Measurements from ENCODE around the gene CDH13. TPM values are rescaled to one million over a fixed set of nuclear protein-coding genes. Genes with fewer than 3 reads are reported as not detected.

Gene CDH13
- total RNA-seq, 4 donors from 2014 or later, result 3.1 to 13.5 (median 8.9) TPM

DNA sequence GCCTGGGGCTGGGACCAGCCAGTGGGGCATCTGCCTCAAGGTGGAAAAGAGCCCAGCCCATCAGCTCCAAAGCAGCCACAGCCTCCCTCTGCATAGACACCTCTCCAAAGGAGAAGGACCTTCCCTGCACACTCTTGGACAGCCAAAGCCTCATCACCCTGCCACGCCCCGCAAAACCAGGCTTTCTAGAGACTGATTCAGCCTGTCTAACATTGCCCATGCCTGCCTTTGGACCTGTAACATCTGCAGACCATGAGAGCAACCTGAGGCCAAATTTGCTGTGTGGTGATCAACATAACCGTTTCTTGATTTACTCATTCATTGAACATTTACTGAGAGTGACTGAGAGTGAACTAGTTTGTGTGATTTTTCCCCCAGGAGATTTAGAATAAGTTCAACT, 961.3 kb downstream of the CDH13 start:
- H3K4me1 ChIP-seq, result no peaks in the 10 kb centered on the region
- no peak overlapping the region for H3K4me3 ChIP-seq
- WGBS, result 95% methylated on average over 3 of the region's 3 CpGs
- DNase-seq (ENCODE audit: extremely low spot score), result no peak
- no peak overlapping the region for H3K27ac ChIP-seq (replicated peaks in 1 of 4)
- TF ChIP-seq EP300 (IDR thresholded peaks at IDR 0.05), result no peak
- intact Hi-C loops (cut with DNase I), result no loop called here
- no peaks in the 10 kb centered on the region for H3K36me3 ChIP-seq
- H3K9me3 ChIP-seq, result no peaks in the 10 kb centered on the region
- peaks cover 0 to 4% (median 0%) of the 10 kb centered on the region in 4 donors for H3K27me3 ChIP-seq

DNA sequence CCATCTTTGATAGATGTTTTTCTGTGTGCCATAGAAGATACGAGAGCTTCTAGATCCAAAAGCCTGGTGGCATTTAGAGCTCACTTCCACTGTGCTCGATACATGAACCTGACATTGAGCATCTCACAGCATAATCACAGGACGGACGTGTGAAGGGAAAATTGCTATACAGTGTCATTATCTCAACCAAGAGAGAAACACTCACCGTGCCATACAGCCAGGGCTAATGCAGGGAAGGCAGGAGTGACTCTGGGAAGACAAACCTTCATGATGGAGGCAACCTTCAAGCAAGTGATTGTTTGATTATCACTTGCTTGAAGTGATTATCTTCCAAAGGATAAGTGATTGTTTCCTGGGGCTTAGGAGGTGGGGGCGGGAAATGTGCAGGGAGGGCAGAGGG, 962.8 kb downstream of the CDH13 start:
- WGBS, result 87% methylated on average over 6 of the region's 6 CpGs
- H3K36me3 ChIP-seq, result no peaks in the 10 kb centered on the region
- TF ChIP-seq EP300 (IDR thresholded peaks at IDR 0.05) (no peak), POLR2AphosphoS5 (IDR thresholded peaks at IDR 0.05) (no peak), POLR2A (IDR thresholded peaks at IDR 0.05; ENCODE audit: low read depth) (no peak)
- TF ChIP-seq, protein P1, sequence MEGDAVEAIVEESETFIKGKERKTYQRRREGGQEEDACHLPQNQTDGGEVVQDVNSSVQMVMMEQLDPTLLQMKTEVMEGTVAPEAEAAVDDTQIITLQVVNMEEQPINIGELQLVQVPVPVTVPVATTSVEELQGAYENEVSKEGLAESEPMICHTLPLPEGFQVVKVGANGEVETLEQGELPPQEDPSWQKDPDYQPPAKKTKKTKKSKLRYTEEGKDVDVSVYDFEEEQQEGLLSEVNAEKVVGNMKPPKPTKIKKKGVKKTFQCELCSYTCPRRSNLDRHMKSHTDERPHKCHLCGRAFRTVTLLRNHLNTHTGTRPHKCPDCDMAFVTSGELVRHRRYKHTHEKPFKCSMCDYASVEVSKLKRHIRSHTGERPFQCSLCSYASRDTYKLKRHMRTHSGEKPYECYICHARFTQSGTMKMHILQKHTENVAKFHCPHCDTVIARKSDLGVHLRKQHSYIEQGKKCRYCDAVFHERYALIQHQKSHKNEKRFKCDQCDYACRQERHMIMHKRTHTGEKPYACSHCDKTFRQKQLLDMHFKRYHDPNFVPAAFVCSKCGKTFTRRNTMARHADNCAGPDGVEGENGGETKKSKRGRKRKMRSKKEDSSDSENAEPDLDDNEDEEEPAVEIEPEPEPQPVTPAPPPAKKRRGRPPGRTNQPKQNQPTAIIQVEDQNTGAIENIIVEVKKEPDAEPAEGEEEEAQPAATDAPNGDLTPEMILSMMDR (IDR thresholded peaks at IDR 0.05), result no peak
- H3K4me3 ChIP-seq, result no peak overlapping the region
- no peaks in the 10 kb centered on the region for H3K4me1 ChIP-seq
- intact Hi-C loops (cut with DNase I), result no loop called here
- DNase-seq (ENCODE audit: extremely low spot score), result no peak
- H3K27ac ChIP-seq (replicated peaks in 1 of 4), result no peak overlapping the region
- peaks cover 0 to 4% (median 0%) of the 10 kb centered on the region in 4 donors for H3K27me3 ChIP-seq
- no peaks in the 10 kb centered on the region for H3K9me3 ChIP-seq

DNA sequence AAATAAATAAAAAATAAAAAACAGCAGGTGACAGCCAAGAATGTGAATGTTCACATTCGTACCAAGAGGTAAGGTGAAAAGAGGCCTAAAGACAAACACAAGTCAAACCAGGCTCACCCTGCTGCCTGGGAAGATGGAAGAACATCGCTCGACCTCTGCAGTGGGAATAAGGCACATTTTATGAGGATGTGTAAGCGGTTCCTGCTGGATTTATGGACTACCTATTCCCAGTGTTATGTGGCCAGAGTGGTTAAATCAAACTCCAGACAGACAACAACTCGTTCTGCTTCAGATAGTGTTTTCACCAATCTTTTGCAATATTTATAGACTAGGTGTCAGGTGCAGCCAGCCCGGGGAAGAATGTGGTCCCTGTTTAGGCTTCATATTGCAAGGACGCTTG, 966.0 kb downstream of the CDH13 start:
- no peaks in the 10 kb centered on the region for H3K4me1 ChIP-seq
- H3K27me3 ChIP-seq, result no peaks in the 10 kb centered on the region
- TF ChIP-seq POLR2A (IDR thresholded peaks at IDR 0.05; ENCODE audit: low read depth) (no peak), POLR2AphosphoS5 (IDR thresholded peaks at IDR 0.05) (no peak), EP300 (IDR thresholded peaks at IDR 0.05) (no peak)
- TF ChIP-seq, protein P1 (IDR thresholded peaks at IDR 0.05), result no peak
- no peaks in the 10 kb centered on the region for H3K9me3 ChIP-seq
- no peak overlapping the region for H3K27ac ChIP-seq (replicated peaks in 1 of 4)
- WGBS, result 67% methylated on average over 7 of the region's 7 CpGs
- peak; percentile 66 for DNase-seq (ENCODE audit: extremely low spot score)
- intact Hi-C loops (cut with DNase I), result no loop called here
- H3K4me3 ChIP-seq, result no peak overlapping the region
- H3K36me3 ChIP-seq, result no peaks in the 10 kb centered on the region

DNA sequence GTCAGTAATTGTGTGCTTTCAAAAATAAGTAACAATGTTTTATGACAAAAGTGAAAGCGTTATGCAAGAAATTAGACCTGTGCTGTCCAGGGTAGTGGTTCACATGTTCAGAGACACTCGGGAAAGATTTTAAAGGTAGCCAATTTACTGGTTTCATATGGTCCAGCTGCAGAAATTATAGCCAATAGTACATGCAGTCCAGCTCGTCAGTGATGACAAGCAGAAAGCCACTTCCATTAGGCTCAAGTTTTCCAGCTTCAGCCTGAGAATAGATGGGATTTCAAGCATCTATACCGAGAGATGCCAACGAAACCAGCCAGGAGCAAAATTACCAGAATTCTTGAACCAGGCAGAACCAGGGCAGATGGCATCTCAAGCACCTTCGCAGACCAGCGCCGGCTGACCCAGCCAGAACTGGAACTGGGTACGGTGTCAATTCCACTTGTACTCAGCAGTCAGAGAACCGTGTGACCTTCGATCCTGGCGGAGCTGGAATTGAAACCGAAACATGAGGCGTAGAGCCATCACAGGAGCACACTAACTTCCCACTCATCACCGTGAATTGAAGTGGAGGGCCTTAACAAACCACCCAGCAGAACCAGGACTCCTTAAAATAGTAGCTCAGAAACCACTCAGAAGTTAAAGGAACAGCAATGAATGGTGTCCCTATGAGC, 973.2 kb downstream of the CDH13 start:
- 73% methylated on average over 5 of the region's 15 CpGs for WGBS
- intact Hi-C loops (cut with DNase I), result no loop called here
- no peak for TF ChIP-seq POLR2A (IDR thresholded peaks at IDR 0.05; ENCODE audit: low read depth)
- no peak for TF ChIP-seq EP300 (IDR thresholded peaks at IDR 0.05)
- TF ChIP-seq POLR2AphosphoS5 (IDR thresholded peaks at IDR 0.05), result no peak
- TF ChIP-seq, protein P1 (IDR thresholded peaks at IDR 0.05), result no peak

DNA sequence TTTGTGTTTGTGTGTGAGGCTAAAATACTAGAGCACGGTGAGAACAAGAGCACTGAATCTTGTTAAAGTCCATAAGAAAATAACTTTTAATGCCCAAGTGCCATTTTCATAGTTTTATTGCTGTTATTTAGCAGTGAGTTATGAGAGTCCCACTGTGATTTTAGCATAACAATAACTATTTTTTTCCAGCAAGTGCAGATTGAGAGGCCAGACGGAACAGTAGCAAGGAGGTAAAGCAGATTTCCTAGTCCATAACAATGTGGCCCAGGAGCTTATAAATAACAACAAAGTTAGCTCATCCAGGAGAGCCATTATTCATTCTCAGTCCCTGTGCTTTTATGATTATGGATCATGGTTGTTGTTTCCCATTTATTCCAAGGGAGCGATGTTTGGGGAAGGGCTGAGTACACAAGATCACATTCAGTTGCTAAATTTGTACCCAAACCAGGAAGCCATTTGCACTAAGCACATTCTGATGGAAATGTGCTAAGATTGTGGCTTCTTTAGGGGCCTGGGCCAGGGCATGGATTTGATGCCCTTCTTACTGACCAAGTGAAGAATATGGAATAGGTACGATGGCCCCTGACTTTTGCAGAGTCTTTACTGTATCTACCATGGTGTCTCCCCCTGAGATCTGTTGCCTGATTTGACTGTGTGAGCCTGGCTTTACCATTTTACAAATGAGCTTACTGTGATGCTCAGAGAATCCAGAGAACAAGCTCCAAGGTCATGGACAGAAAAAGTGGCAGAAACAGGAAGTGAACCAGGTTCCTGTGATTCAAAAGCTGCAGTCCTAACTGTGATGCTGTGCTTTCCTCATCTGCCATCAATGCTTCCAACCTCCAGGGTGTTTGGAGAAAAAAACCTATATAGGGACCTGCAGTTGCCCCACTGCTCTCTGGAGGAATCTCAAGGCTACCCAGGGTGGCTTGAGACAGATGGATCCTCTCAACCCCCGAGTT, 976.3 kb downstream of the CDH13 start:
- 72% methylated on average over 5 of the region's 5 CpGs for WGBS
- peaks cover 0 to 19% (median 0%) of the 10 kb centered on the region in 4 donors for H3K36me3 ChIP-seq
- no peak overlapping the region for H3K4me3 ChIP-seq
- no peak overlapping the region for H3K27ac ChIP-seq (replicated peaks in 1 of 4)
- DNase-seq (ENCODE audit: extremely low spot score), result peak; percentile 79
- H3K4me1 ChIP-seq, result no peaks in the 10 kb centered on the region
- no peaks in the 10 kb centered on the region for H3K9me3 ChIP-seq
- no peaks in the 10 kb centered on the region for H3K27me3 ChIP-seq
- intact Hi-C loops (cut with DNase I), result no loop called here
- TF ChIP-seq, protein P1 (IDR thresholded peaks at IDR 0.05), result no peak
- TF ChIP-seq POLR2AphosphoS5 (IDR thresholded peaks at IDR 0.05), result no peak
- no peak for TF ChIP-seq EP300 (IDR thresholded peaks at IDR 0.05)
- no peak for TF ChIP-seq POLR2A (IDR thresholded peaks at IDR 0.05; ENCODE audit: low read depth)

More for the DNA sequence above, 973.2 kb downstream of the CDH13 start:
- DNase-seq (ENCODE audit: extremely low spot score), result peak; percentile 81
- H3K36me3 ChIP-seq, result peaks cover 0 to 19% (median 0%) of the 10 kb centered on the region in 4 donors
- no peaks in the 10 kb centered on the region for H3K4me1 ChIP-seq
- H3K9me3 ChIP-seq, result no peaks in the 10 kb centered on the region
- H3K27ac ChIP-seq (replicated peaks in 1 of 4), result no peak overlapping the region
- no peak overlapping the region for H3K4me3 ChIP-seq
- H3K27me3 ChIP-seq, result no peaks in the 10 kb centered on the region

All from esophagus muscularis mucosa (tissue), 4 donors.